Measurements from ENCODE around the gene MS4A18.

DNA sequence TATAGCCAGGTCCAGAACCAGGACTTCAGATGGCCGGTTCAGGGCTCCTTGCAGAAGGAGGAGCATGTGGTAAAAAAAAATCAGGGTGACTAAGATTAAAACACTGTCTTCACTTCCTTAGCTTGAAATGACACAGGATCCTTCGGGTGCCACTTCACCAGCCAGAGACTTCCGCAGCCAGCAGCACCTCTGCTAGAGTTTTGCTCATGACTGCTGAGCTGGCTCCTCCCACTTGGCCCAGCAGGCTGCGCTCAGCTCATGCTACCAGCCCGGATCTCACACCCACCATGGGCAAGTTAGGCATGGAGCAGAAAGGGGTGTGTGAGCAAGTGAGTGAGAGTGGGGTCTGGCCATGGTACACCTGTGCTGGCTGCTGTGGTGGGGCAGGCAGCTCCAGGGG is 6.6 kb upstream of the MS4A18 start:
- no peak for TF ChIP-seq POLR2A (IDR thresholded peaks at IDR 0.05)
- no peak for TF ChIP-seq CTCF (IDR thresholded peaks at IDR 0.05)
- no peak for TF ChIP-seq POLR2AphosphoS5 (IDR thresholded peaks at IDR 0.05)
